Gastrocnemius medialis (tissue), 4 donors: ENCODE measurements around the gene NAPEPLD. TPM values are rescaled to one million over a fixed set of nuclear protein-coding genes. Genes with fewer than 3 reads are reported as not detected.
"Not testable (repeated sequence)": the region's sequence is repeated elsewhere in the genome, so short reads cannot be mapped to it uniquely, and the experiment has no call there.

Experiments used
- ATAC-seq, 2 donors: fragments of 150-250 bp; one replicate each; pipeline ENCODE4 v1.9.1; 2016
- DNase-seq, 2 donors: peaks; one replicate each; pipeline ENCODE4 v3.0.0-alpha.2; 2019
- H3K27ac ChIP-seq, 4 donors: fragments of 200-600 bp; sonication (generic); 1 replicate in 1 of 4; 2 replicates in 3 of 4; pipeline ENCODE4 v1.5.1; 2016 to 2018; ENCODE audit warnings: mild to moderate bottlenecking in 2 of 4, moderate library complexity in 1 of 4
- H3K27me3 ChIP-seq, 3 donors: fragments of 200-600 bp; sonication (generic) in 2 of 3; 1 replicate in 1 of 3; 2 replicates in 2 of 3; pipeline versions ENCODE4 v1.5.1 to v1.6.0; 2016 to 2019; ENCODE audit warnings: mild to moderate bottlenecking in 1 of 3, moderate library complexity in 1 of 3
- H3K36me3 ChIP-seq, 2 donors: fragments of 200-600 bp; sonication (generic) in 1 of 2; one replicate each; pipeline ENCODE4 v1.5.1; 2017 to 2018
- H3K4me1 ChIP-seq, 2 donors: fragments of 200-600 bp; sonication (generic) in 1 of 2; one replicate each; pipeline ENCODE4 v1.5.1; 2016 to 2017; ENCODE audit warnings: mild to moderate bottlenecking in 2 of 2
- H3K4me3 ChIP-seq, 4 donors: fragments of 200-600 bp; sonication (generic) in 3 of 4; 1 replicate in 1 of 4; 2 replicates in 3 of 4; pipeline ENCODE4 v1.5.1; 2016 to 2019; ENCODE audit warnings: mild to moderate bottlenecking in 2 of 4
- H3K9me3 ChIP-seq, 3 donors: fragments of 200-600 bp; sonication (generic) in 2 of 3; 1 replicate in 1 of 3; 2 replicates in 2 of 3; pipeline ENCODE4 v1.5.1; 2016 to 2019
- CTCF ChIP-seq, 5 experiments: fragments of 450-650 bp in 3 of 5; fragments of 200-600 bp in 2 of 5; sonication (generic) in 2 of 5; IDR thresholded peaks in 4 of 5; conservative IDR thresholded peaks in 1 of 5; 1 replicate in 4 of 5; 2 replicates in 1 of 5; pipeline ENCODE4 v1.5.1; 2016 to 2019; ENCODE audit warnings: antibody characterized with exemption in 5 of 5, mild to moderate bottlenecking in 3 of 5, moderate library complexity in 3 of 5
- POLR2A ChIP-seq, 2 donors: fragments of 450-650 bp; IDR thresholded peaks; one replicate each; pipeline ENCODE4 v1.6.1; 2017; ENCODE audit warnings: antibody characterized with exemption in 2 of 2, mild to moderate bottlenecking in 2 of 2, moderate library complexity in 2 of 2
- in situ Hi-C, 4 donors: fragments of 200-750 bp; cut with MboI; loops; one replicate each; pipeline versions ENCODE4 v1.15.0 to v1.8.0; 2017; ENCODE audit warnings: low sequenced_read_pairs in 4 of 4
- intact Hi-C: fragments of 100-400 bp; cut with DNase I; formaldehyde crosslinking; loops from one replicate; pipeline ENCODE4 v1.15.1; 2023; ENCODE audit warnings: low total_unique reads
- total RNA-seq, 4 donors: library from RNA; depleted of rRNA; stranded (reverse); fragments of >200 nt; gene quantifications; one replicate each; pipeline versions ENCODE4 v1.1.0 to v1.2.3, GENCODE V29; 2016

Gene NAPEPLD
- total RNA-seq, 4 donors from 2014 or later = 2.3 to 5.7 (median 4.0) TPM

- no peak overlapping the region for H3K27ac ChIP-seq
- DNase-seq = no peak
- no peaks in the 10 kb centered on the region for H3K27me3 ChIP-seq
- ATAC-seq = no peak
- H3K4me1 ChIP-seq = peaks cover 4% of the 10 kb centered on the region in 2 donors
- in situ Hi-C loops = loop anchor here in 1 of 4 donors (10.0 kb wide), 1 partner anchor 64 kb away; the partner anchor contains the start of gene NAPEPLD
- intact Hi-C loops = no loop called here
- peaks cover 0 to 18% of the 10 kb centered on the region in 2 donors for H3K36me3 ChIP-seq
- no peak overlapping the region for H3K4me3 ChIP-seq
- TF ChIP-seq CTCF (IDR thresholded peaks at IDR 0.05 in 4 of 5, conservative IDR thresholded peaks at IDR 0.05 in 1 of 5) (no peak), POLR2A (IDR thresholded peaks at IDR 0.05) (no peak)
- no peaks in the 10 kb centered on the region for H3K9me3 ChIP-seq
These were observed 68.0 kb downstream of the NAPEPLD start for GRCh38 chr7:103080923-103081322.

GRCh38 chr7:103079836-103080235 is 69.1 kb downstream of the NAPEPLD start:
- ATAC-seq (no peak), DNase-seq (no peak)
- intact Hi-C loops = no loop called here
- Histone ChIP-seq H3K36me3 (peaks cover 0 to 17% of the 10 kb centered on the region in 2 donors), H3K27ac (no peak overlapping the region), H3K4me3 (no peak overlapping the region), H3K9me3 (no peaks in the 10 kb centered on the region), H3K4me1 (peaks cover 8% of the 10 kb centered on the region in 2 donors), H3K27me3 (no peaks in the 10 kb centered on the region)
- in situ Hi-C loops = loop anchor here in 1 of 4 donors (10.0 kb wide), 1 partner anchor 65 kb away; the partner anchor contains the start of gene NAPEPLD
- no peak for TF ChIP-seq CTCF (IDR thresholded peaks at IDR 0.05 in 4 of 5, conservative IDR thresholded peaks at IDR 0.05 in 1 of 5)
- no peak for TF ChIP-seq POLR2A (IDR thresholded peaks at IDR 0.05)

- H3K9me3 ChIP-seq, ATAC-seq, H3K36me3 ChIP-seq, in situ Hi-C loops, H3K4me3 ChIP-seq, H3K27ac ChIP-seq, intact Hi-C loops, DNase-seq, H3K27me3 ChIP-seq: not testable (repeated sequence)
- H3K4me1 ChIP-seq = peaks cover 11 to 15% of the 10 kb centered on the region in 2 donors
These were observed 70.7 kb downstream of the NAPEPLD start for GRCh38 chr7:103078226-103078625.

- in situ Hi-C loops (no loop called here), intact Hi-C loops (no loop called here)
- H3K36me3 ChIP-seq = no peaks in the 10 kb centered on the region
- DNase-seq (no peak), ATAC-seq (no peak)
- H3K4me3 ChIP-seq = no peak overlapping the region
- no peaks in the 10 kb centered on the region for H3K27me3 ChIP-seq
- TF ChIP-seq POLR2A (IDR thresholded peaks at IDR 0.05) (no peak), CTCF (IDR thresholded peaks at IDR 0.05 in 4 of 5, conservative IDR thresholded peaks at IDR 0.05 in 1 of 5) (no peak)
- H3K4me1 ChIP-seq = peaks cover 11 to 15% of the 10 kb centered on the region in 2 donors
- H3K9me3 ChIP-seq = no peaks in the 10 kb centered on the region
- H3K27ac ChIP-seq = no peak overlapping the region
These were observed 71.6 kb downstream of the NAPEPLD start for GRCh38 chr7:103077318-103077717.

GRCh38 chr7:103076764-103077163 is 72.1 kb downstream of the NAPEPLD start:
- no peak for TF ChIP-seq CTCF (IDR thresholded peaks at IDR 0.05 in 4 of 5, conservative IDR thresholded peaks at IDR 0.05 in 1 of 5)
- TF ChIP-seq POLR2A (IDR thresholded peaks at IDR 0.05) = no peak
- ATAC-seq (no peak), DNase-seq (no peak)
- Histone ChIP-seq H3K4me1 (peaks cover 11 to 15% of the 10 kb centered on the region in 2 donors), H3K36me3 (no peaks in the 10 kb centered on the region), H3K27ac (no peak overlapping the region), H3K27me3 (no peaks in the 10 kb centered on the region), H3K4me3 (no peak overlapping the region), H3K9me3 (no peaks in the 10 kb centered on the region)
- in situ Hi-C loops = no loop called here
- intact Hi-C loops = no loop called here
